GM12878 (cell line): ENCODE results near the gene MIR17HG. TPM values are rescaled to one million over a fixed set of nuclear protein-coding genes. Genes with fewer than 3 reads are reported as not detected.

Experiments
- ATAC-seq: fragments of 200-7000 bp; cut with Tn5 transposase; 3 replicates; pipeline ENCODE4 v1.9.1; 2020; ENCODE audit warnings: mild to moderate bottlenecking, moderate library complexity
- BruUV-seq: library from RNA; stranded (reverse); fragments of 400-500 nt; replicated peaks from 2 replicates; lab custom pipeline; 2021; lab: Mats Ljungman, UMichigan
- CTCF ChIA-PET: fragments of 300-600 bp; sonication (Branson Sonifier 250); formaldehyde crosslinking; extraction: SDS; loops from one replicate; lab custom pipeline; 2021; ENCODE audit warnings: inconsistent platforms; lab: Yijun Ruan, JAX
- POLR2A ChIA-PET: fragments of 350-600 bp; formaldehyde crosslinking; extraction: SDS; loops from one replicate; lab custom pipeline; 2021; ENCODE audit warnings: inconsistent platforms; lab: Charles Lee
- RAD21 ChIA-PET: fragments of 300-600 bp; sonication (Branson Sonifier 250); formaldehyde crosslinking; loops from one replicate; lab custom pipeline; 2023; ENCODE audit warnings: antibody characterized with exemption; ENCODE audit not compliant: unreplicated experiment; lab: Charles Lee
- SMC1A ChIA-PET: fragments of 300-600 bp; sonication (Branson Sonifier 250); formaldehyde crosslinking; loops from one replicate; lab custom pipeline; 2023; ENCODE audit not compliant: unreplicated experiment, uncharacterized antibody; lab: Charles Lee
- DNase-seq: peaks from one replicate; pipeline ENCODE4 v3.0.0-alpha.2; 2011; ENCODE audit warnings: low read depth, low spot score
- FAIRE-seq: peaks from 3 replicates; lab custom pipeline; 2011; peaks lifted over from hg19 to GRCh38; lab: Jason Lieb, UNC
- H2AFZ ChIP-seq: 2 replicates; pipeline ENCODE4 v1.6.0; 2011; ENCODE audit warnings: low read depth, low read length, control low read depth; ENCODE audit not compliant: control insufficient read depth
- H3K27ac ChIP-seq: 2 replicates; pipeline ENCODE4 v1.5.1; 2011; ENCODE audit warnings: control low read depth; ENCODE audit not compliant: control insufficient read depth, insufficient read depth
- H3K27me3 ChIP-seq, 2 experiments: replicated peaks in 1 of 2; 2 replicates each; pipeline versions ENCODE4 v1.6.0 to v1.6.1; 2011; ENCODE audit warnings: low read length in 1 of 2; ENCODE audit not compliant: control insufficient read depth in 2 of 2, insufficient read depth in 2 of 2
- H3K36me3 ChIP-seq, 2 experiments: 2 replicates each; pipeline ENCODE4 v1.5.1; 2011; ENCODE audit warnings: low read length in 1 of 2; ENCODE audit not compliant: control insufficient read depth in 2 of 2, insufficient read depth in 2 of 2
- H3K4me1 ChIP-seq: 2 replicates; pipeline ENCODE4 v1.6.1; 2011; ENCODE audit warnings: mild to moderate bottlenecking, low read length, moderate library complexity, mixed read lengths; ENCODE audit not compliant: control insufficient read depth, insufficient read depth
- H3K4me2 ChIP-seq: 2 replicates; pipeline ENCODE4 v1.6.0; 2011; ENCODE audit warnings: control low read depth; ENCODE audit not compliant: control insufficient read depth, insufficient read depth
- H3K4me3 ChIP-seq: fragments of 200-600 bp; sonication (generic); 2 replicates; pipeline ENCODE4 v1.5.1; 2016
- H3K79me2 ChIP-seq: 2 replicates; pipeline ENCODE4 v1.6.0; 2011; ENCODE audit warnings: low read length; ENCODE audit not compliant: control insufficient read depth, insufficient read depth
- H3K9ac ChIP-seq: 2 replicates; pipeline ENCODE4 v1.8.0; 2011; ENCODE audit warnings: low read length, control low read depth, mixed read lengths; ENCODE audit not compliant: control insufficient read depth, insufficient read depth
- H3K9me3 ChIP-seq: replicated peaks from 3 replicates; pipeline ENCODE4 v1.5.1; 2011; ENCODE audit warnings: mild to moderate bottlenecking, low read length; ENCODE audit not compliant: control insufficient read depth, insufficient read depth
- H4K20me1 ChIP-seq: 2 replicates; pipeline ENCODE4 v1.6.0; 2011; ENCODE audit not compliant: control insufficient read depth, insufficient read depth
- ASH2L ChIP-seq: fragments of 300-600, 200-600 bp; sonication (generic); IDR thresholded peaks from 2 replicates; pipeline ENCODE4 v1.6.1; 2017; ENCODE audit warnings: low read depth, mild to moderate bottlenecking, borderline replicate concordance
- BCL11A ChIP-seq: IDR thresholded peaks from 2 replicates; pipeline ENCODE4 v1.6.1; 2011; ENCODE audit warnings: low read depth, low read length
- BHLHE40 ChIP-seq, 2 experiments: fragments of 450-650 bp in 1 of 2; IDR thresholded peaks; 2 replicates each; pipeline ENCODE4 v1.6.1; 2011 to 2017; ENCODE audit warnings: low read depth in 2 of 2, borderline replicate concordance in 1 of 2, improper control_type of control experiment in 1 of 2, low read length in 1 of 2, mild to moderate bottlenecking in 1 of 2
- FOS ChIP-seq: IDR thresholded peaks from 3 replicates; pipeline ENCODE4 v1.6.1; 2011; ENCODE audit warnings: borderline replicate concordance; ENCODE audit not compliant: insufficient read length; ENCODE audit errors: extremely low read depth
- IKZF2 ChIP-seq, 2 experiments: fragments of 450-650 bp; IDR thresholded peaks; 2 replicates each; pipeline ENCODE4 v1.6.1; 2017; ENCODE audit warnings: mild to moderate bottlenecking in 2 of 2, moderate library complexity in 2 of 2
- NFIC ChIP-seq: IDR thresholded peaks from 2 replicates; pipeline ENCODE4 v1.6.1; 2012; ENCODE audit warnings: low read depth, mild to moderate bottlenecking, inconsistent platforms, low read length, moderate library complexity
- RAD21 ChIP-seq: IDR thresholded peaks from 2 replicates; pipeline ENCODE4 v1.6.1; 2011; ENCODE audit warnings: mild to moderate bottlenecking, low read depth, low read length, moderate library complexity; ENCODE audit not compliant: insufficient read depth
- RAD51 ChIP-seq: fragments of 450-650 bp; IDR thresholded peaks from 2 replicates; pipeline ENCODE4 v1.6.1; 2016; ENCODE audit warnings: moderate library complexity, mild to moderate bottlenecking, inconsistent platforms
- SMAD5 ChIP-seq: IDR thresholded peaks from 2 replicates; pipeline ENCODE4 v1.6.1; 2016; ENCODE audit warnings: antibody characterized with exemption, low read depth
- SPI1 ChIP-seq: IDR thresholded peaks from 2 replicates; pipeline ENCODE4 v1.6.1; 2011; ENCODE audit warnings: low read depth, mild to moderate bottlenecking, low read length, moderate library complexity, borderline replicate concordance; ENCODE audit not compliant: insufficient read depth
- STAT1 ChIP-seq: fragments of 450-650 bp; conservative IDR thresholded peaks from 2 replicates; pipeline ENCODE4 v1.6.1; 2014; ENCODE audit warnings: antibody characterized with exemption, mild to moderate bottlenecking
- TCF12 ChIP-seq: IDR thresholded peaks from 2 replicates; pipeline ENCODE4 v1.6.1; 2011; ENCODE audit warnings: low read depth, mild to moderate bottlenecking, low read length
- ZZZ3 ChIP-seq: IDR thresholded peaks from 2 replicates; pipeline ENCODE4 v1.6.1; 2011; ENCODE audit warnings: low read depth; ENCODE audit not compliant: control insufficient read depth, insufficient read length
- WGBS: methylation state at CpG from one replicate; pipeline ENCODE4 v1.1.6; 2016; ENCODE audit warnings: low lambda C conversion rate; ENCODE audit not compliant: insufficient replicate concordance, insufficient coverage; ENCODE audit errors: missing lambda C conversion rate; 5-methylcytosine and 5-hydroxymethylcytosine counted together
- in situ Hi-C: fragments of 300-500 bp; cut with MboI; formaldehyde crosslinking; loops from 9 replicates; pipeline ENCODE4 v1.14.3; 2018; ENCODE audit warnings: mixed read lengths
- intact Hi-C: fragments of 100-400 bp; cut with micrococcal nuclease; formaldehyde crosslinking; loops from one replicate; pipeline ENCODE4 v1.14.2; 2022; ENCODE audit not compliant: unreplicated experiment
- polyA plus RNA-seq, 11 experiments: library from polyadenylated mRNA; depleted of rRNA in 4 of 11; unstranded in 6 of 11; stranded (reverse) in 5 of 11; fragments of >200 nt; fragmentation: Nextera tagmentation in 4 of 11; fragmentation: Illumina TruSeq in 1 of 11; extraction: Ambion mirVana in 4 of 11; extraction: Trizol in 1 of 11; gene quantifications; 1 replicate in 1 of 11; 2 replicates in 10 of 11; pipeline versions ENCODE4 v1.2.1 to v1.2.3, GENCODE V29; 2011 to 2016; ENCODE audit warnings: inconsistent platforms in 2 of 11, missing spikeins in 2 of 11, low read depth in 1 of 11
- total RNA-seq, 4 experiments: library from RNA; depleted of rRNA in 3 of 4; stranded (reverse); fragments of >200 nt in 3 of 4; fragmentation: Illumina TruSeq in 1 of 4; extraction: Trizol in 1 of 4; gene quantifications; 2 replicates each; pipeline versions ENCODE4 v1.2.1 to v1.2.3, GENCODE V29; 2013 to 2021
- TF ChIP-seq, protein P1 (sequence below): IDR thresholded peaks from 2 replicates; pipeline ENCODE4 v1.6.1; 2012; ENCODE audit warnings: improper control_type of control experiment, low read depth, low read length; ENCODE audit not compliant: insufficient replicate concordance
- TF ChIP-seq, protein P2 (sequence below): IDR thresholded peaks from 2 replicates; pipeline ENCODE4 v1.6.1; 2011; ENCODE audit warnings: mild to moderate bottlenecking, low read depth, low read length, moderate library complexity; ENCODE audit not compliant: insufficient replicate concordance
- TF ChIP-seq, protein P3 (sequence below): IDR thresholded peaks from 2 replicates; pipeline ENCODE4 v1.6.1; 2011; ENCODE audit warnings: low read depth, low read length, improper control_type of control experiment, borderline replicate concordance

MIR17HG gene
- total and polyA plus RNA-seq, 10 of the 15 experiments (the other 5 are each of a cell fraction or from before 2014, with no cell fraction given): 4.4 to 37.7 (median 15.1) TPM

GRCh38 chr13:91400063-91400399, 52.5 kb downstream of the MIR17HG start:
- FAIRE-seq: peak; percentile 27

More at GRCh38 chr13:91400063-91400399, 52.5 kb downstream of the MIR17HG start:
- Histone ChIP-seq H3K27ac (no peak overlapping the region), H4K20me1 (no peaks in the 10 kb centered on the region), H3K79me2 (no peaks in the 10 kb centered on the region; the same call in 1 of the 2 replicates), H3K36me3 (no peaks in the 10 kb centered on the region), H3K9ac (no peak overlapping the region), H3K4me2 (peak overlapping the region; percentile 95; the same call in 1 of the 2 replicates), H2AFZ (no peak overlapping the region), H3K4me1 (peaks cover under 1% of the 10 kb centered on the region; the same call in 1 of the 2 replicates), H3K9me3 (no peaks in the 10 kb centered on the region), H3K27me3 (peaks cover 0 to 2% of the 10 kb centered on the region in 2 experiments; a peak in 1 of 4 replicates), H3K4me3 (no peak overlapping the region; the same call in 1 of the 2 replicates)
- no peak for DNase-seq
- ChIA-PET RAD21 (no interaction called here), CTCF (interaction anchor here (0.9 to 1.5 kb wide), 3 partner anchors 87 to 322 kb away, joined by 3 to 4 read pairs (median 3); no protein-coding TSS in a partner anchor), SMC1A (interaction anchor here (0.5 to 1.6 kb wide), 3 partner anchors 19 to 56 kb away, joined by 3 read pairs; no protein-coding TSS in a partner anchor), POLR2A (no interaction called here)
- no peak for ATAC-seq
- no TSS peak for BruUV-seq
- in situ Hi-C loops (no loop called here), intact Hi-C loops (no loop called here)
- no peak for TF ChIP-seq STAT1
- TF ChIP-seq BCL11A: no peak
- TF ChIP-seq RAD21: no peak
- no peak for TF ChIP-seq TCF12
- no peak for TF ChIP-seq SMAD5
- TF ChIP-seq IKZF2 (IDR thresholded peaks at IDR 0.05): no peak
- no peak for TF ChIP-seq ASH2L
- TF ChIP-seq, protein P1, sequence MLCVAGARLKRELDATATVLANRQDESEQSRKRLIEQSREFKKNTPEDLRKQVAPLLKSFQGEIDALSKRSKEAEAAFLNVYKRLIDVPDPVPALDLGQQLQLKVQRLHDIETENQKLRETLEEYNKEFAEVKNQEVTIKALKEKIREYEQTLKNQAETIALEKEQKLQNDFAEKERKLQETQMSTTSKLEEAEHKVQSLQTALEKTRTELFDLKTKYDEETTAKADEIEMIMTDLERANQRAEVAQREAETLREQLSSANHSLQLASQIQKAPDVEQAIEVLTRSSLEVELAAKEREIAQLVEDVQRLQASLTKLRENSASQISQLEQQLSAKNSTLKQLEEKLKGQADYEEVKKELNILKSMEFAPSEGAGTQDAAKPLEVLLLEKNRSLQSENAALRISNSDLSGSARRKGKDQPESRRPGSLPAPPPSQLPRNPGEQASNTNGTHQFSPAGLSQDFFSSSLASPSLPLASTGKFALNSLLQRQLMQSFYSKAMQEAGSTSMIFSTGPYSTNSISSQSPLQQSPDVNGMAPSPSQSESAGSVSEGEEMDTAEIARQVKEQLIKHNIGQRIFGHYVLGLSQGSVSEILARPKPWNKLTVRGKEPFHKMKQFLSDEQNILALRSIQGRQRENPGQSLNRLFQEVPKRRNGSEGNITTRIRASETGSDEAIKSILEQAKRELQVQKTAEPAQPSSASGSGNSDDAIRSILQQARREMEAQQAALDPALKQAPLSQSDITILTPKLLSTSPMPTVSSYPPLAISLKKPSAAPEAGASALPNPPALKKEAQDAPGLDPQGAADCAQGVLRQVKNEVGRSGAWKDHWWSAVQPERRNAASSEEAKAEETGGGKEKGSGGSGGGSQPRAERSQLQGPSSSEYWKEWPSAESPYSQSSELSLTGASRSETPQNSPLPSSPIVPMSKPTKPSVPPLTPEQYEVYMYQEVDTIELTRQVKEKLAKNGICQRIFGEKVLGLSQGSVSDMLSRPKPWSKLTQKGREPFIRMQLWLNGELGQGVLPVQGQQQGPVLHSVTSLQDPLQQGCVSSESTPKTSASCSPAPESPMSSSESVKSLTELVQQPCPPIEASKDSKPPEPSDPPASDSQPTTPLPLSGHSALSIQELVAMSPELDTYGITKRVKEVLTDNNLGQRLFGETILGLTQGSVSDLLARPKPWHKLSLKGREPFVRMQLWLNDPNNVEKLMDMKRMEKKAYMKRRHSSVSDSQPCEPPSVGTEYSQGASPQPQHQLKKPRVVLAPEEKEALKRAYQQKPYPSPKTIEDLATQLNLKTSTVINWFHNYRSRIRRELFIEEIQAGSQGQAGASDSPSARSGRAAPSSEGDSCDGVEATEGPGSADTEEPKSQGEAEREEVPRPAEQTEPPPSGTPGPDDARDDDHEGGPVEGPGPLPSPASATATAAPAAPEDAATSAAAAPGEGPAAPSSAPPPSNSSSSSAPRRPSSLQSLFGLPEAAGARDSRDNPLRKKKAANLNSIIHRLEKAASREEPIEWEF: no peak
- no peak for TF ChIP-seq FOS
- TF ChIP-seq ZZZ3: no peak
- no peak for TF ChIP-seq SPI1
- no peak for TF ChIP-seq NFIC
- TF ChIP-seq, protein P2, sequence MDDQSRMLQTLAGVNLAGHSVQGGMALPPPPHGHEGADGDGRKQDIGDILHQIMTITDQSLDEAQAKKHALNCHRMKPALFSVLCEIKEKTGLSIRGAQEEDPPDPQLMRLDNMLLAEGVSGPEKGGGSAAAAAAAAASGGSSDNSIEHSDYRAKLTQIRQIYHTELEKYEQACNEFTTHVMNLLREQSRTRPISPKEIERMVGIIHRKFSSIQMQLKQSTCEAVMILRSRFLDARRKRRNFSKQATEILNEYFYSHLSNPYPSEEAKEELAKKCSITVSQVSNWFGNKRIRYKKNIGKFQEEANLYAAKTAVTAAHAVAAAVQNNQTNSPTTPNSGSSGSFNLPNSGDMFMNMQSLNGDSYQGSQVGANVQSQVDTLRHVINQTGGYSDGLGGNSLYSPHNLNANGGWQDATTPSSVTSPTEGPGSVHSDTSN: no peak
- no peak for TF ChIP-seq RAD51
- TF ChIP-seq, protein P3, sequence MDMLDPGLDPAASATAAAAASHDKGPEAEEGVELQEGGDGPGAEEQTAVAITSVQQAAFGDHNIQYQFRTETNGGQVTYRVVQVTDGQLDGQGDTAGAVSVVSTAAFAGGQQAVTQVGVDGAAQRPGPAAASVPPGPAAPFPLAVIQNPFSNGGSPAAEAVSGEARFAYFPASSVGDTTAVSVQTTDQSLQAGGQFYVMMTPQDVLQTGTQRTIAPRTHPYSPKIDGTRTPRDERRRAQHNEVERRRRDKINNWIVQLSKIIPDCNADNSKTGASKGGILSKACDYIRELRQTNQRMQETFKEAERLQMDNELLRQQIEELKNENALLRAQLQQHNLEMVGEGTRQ: no peak
- no peak for TF ChIP-seq BHLHE40 (IDR thresholded peaks at IDR 0.05; ENCODE audit: borderline replicate concordance in 1 of 2, low read depth in 2 of 2, low read length in 1 of 2)
- WGBS: 39% methylated on average over 6 of the region's 6 CpGs
